Hair follicular keratinocyte (primary cell): Measurements from ENCODE around the gene PDHX. TPM values are rescaled to one million over a fixed set of nuclear protein-coding genes. Genes with fewer than 3 reads are reported as not detected.

Experiments
- total RNA-seq: library from RNA; depleted of rRNA; stranded (reverse); fragments of >200 nt; gene quantifications from 2 replicates; pipeline ENCODE4 v1.2.3, GENCODE V29; 2015

The PDHX gene
- total RNA-seq: 18.2 and 25.9 TPM in 2 replicates

GRCh38 chr11:34916015-34916842, at the start of gene PDHX, which contains the start of gene APIP:
TSS of gene PDHX (plus strand) at chr11:34916618. CDS start at chr11:34916656, 38 bp downstream.
TSS of gene APIP (minus strand) at chr11:34916379. CDS start at chr11:34916284, 95 bp downstream.

Other genes starting within 250 kb of the PDHX start
- gene APIP, start 239 bp upstream of the PDHX start, total RNA-seq: 14.8 and 29.4 TPM in 2 replicates
- gene CD44, start 222.6 kb downstream of the PDHX start, total RNA-seq: 507 and 963 TPM in 2 replicates